ENCODE results near the gene RELL2.

DNA sequence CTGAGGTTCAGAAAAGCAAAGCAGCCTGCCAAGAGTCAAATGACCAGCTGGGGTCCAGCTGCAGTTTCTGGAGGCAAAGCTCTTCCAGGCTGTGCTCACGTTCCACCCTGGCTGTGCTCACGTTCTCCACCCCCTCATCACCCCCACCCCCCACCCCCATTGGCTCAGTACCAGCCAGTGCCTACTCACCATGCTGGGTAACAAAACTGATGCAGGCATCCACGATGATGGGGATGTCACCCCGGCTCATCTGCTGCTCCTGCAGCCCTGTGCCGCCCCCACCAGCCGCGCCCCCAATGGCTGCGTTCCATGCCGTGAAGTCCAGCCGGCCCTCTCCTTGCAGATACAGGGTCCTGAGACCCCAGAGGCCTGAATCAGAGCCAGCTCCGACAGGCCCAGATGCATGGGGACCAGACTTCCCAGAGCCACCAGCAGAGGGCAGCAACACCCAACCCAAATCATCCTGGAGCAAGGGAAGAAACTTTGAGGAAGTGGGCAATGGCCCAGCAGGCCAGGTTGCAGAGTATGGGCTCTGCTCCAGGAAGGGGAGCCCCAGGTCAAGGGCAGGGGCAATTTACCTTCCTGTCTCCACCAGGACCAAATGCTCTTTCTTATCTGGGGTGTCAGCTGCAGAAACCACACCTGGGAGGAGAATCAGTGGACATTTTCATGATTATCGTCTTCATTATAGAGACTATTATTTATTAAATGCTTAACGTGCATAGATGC is 28.1 kb downstream of the RELL2 start:
- TF ChIP-seq, protein P1, sequence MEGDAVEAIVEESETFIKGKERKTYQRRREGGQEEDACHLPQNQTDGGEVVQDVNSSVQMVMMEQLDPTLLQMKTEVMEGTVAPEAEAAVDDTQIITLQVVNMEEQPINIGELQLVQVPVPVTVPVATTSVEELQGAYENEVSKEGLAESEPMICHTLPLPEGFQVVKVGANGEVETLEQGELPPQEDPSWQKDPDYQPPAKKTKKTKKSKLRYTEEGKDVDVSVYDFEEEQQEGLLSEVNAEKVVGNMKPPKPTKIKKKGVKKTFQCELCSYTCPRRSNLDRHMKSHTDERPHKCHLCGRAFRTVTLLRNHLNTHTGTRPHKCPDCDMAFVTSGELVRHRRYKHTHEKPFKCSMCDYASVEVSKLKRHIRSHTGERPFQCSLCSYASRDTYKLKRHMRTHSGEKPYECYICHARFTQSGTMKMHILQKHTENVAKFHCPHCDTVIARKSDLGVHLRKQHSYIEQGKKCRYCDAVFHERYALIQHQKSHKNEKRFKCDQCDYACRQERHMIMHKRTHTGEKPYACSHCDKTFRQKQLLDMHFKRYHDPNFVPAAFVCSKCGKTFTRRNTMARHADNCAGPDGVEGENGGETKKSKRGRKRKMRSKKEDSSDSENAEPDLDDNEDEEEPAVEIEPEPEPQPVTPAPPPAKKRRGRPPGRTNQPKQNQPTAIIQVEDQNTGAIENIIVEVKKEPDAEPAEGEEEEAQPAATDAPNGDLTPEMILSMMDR (IDR thresholded peaks at IDR 0.05): peak in 3 of 4 experiments; percentile 76 to 90 (median 77)
- no peak for TF ChIP-seq POLR2AphosphoS5 (IDR thresholded peaks at IDR 0.05)
- no peak for TF ChIP-seq EP300 (IDR thresholded peaks at IDR 0.05)
- no peak for TF ChIP-seq POLR2A (IDR thresholded peaks at IDR 0.05)
